ENCODE measurements around the gene SMNDC1. TPM values are rescaled to one million over a fixed set of nuclear protein-coding genes. Genes with fewer than 3 reads are reported as not detected.

SMNDC1 gene
- total and polyA plus RNA-seq, 9 donors, result 11.7 to 36.1 (median 28.2) TPM

- no peaks in the 10 kb centered on the region for H3K27me3 ChIP-seq
- no peak for TF ChIP-seq EP300 (IDR thresholded peaks at IDR 0.05)
- peak; percentile 19 to 69 (median 67) for TF ChIP-seq CTCF (IDR thresholded peaks at IDR 0.05)
- DNase-seq, result peak; percentile 18 to 56 (median 25)
- no peaks in the 10 kb centered on the region for H3K36me3 ChIP-seq
- H3K9me3 ChIP-seq, result no peaks in the 10 kb centered on the region
- peak overlapping the region in 1 of 2 donors; percentile 84 for H3K27ac ChIP-seq
- peak overlapping the region; percentile 96 for H3K4me3 ChIP-seq
- no peaks in the 10 kb centered on the region for H3K4me1 ChIP-seq (ENCODE audit: insufficient read depth)
- 32 to 43% (median 38%) methylated on average over 17 of the region's 17 CpGs for WGBS, 3 donors
- intact Hi-C loops (cut with DNase I), result no loop called here
These were observed 1.2 kb upstream of the SMNDC1 start for GRCh38 chr10:110305767-110306451.

DNA sequence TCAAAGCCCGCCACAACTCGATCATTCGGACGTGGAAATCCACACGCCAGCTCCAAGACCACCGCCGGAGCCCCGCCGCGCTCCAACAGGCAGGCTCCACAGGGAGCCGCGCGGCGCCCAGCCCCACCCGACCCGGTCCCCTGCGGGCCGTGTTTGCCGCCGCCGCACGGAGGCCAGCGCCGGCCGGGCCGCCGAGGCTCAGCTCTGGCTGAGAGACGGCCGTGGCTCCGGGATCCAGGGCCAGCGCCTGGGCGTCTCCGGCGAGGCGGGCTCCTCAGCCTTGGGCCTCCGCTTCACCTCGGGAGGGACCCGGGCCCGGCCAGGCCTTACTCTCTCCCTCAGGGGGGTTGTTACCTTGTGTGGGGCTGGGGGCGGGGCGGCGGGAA is 333 bp downstream of the SMNDC1 start:
- intact Hi-C loops (cut with DNase I), result loop anchor here in 1 of 4 donors (5.0 kb wide), 1 partner anchor 248 kb away; no protein-coding TSS in a partner anchor
- TF ChIP-seq POLR2A (IDR thresholded peaks at IDR 0.05), result no peak
- TF ChIP-seq EP300 (IDR thresholded peaks at IDR 0.05), result no peak
- Histone ChIP-seq H3K27me3 (no peaks in the 10 kb centered on the region), H3K9me3 (no peaks in the 10 kb centered on the region), H3K36me3 (no peaks in the 10 kb centered on the region), H3K4me3 (peak overlapping the region; percentile 96), H3K27ac (peak overlapping the region; percentile 30 to 84), H3K4me1 (ENCODE audit: insufficient read depth) (no peaks in the 10 kb centered on the region)
- WGBS, 3 donors, result 0 to 1% (median 1%) methylated on average over 38 to 42 of the region's 42 CpGs
- DNase-seq, result no peak

- Histone ChIP-seq H3K4me1 (ENCODE audit: insufficient read depth) (no peaks in the 10 kb centered on the region), H3K36me3 (no peaks in the 10 kb centered on the region), H3K4me3 (peak overlapping the region; percentile 96), H3K27ac (no peak overlapping the region), H3K9me3 (no peaks in the 10 kb centered on the region), H3K27me3 (no peaks in the 10 kb centered on the region)
- no peak for TF ChIP-seq CTCF (IDR thresholded peaks at IDR 0.05)
- TF ChIP-seq EP300 (IDR thresholded peaks at IDR 0.05), result no peak
- TF ChIP-seq POLR2A (IDR thresholded peaks at IDR 0.05), result no peak
- intact Hi-C loops (cut with DNase I), result loop anchor here in 1 of 4 donors (5.0 kb wide), 1 partner anchor 249 kb away; no protein-coding TSS in a partner anchor
- DNase-seq, result no peak
- WGBS, 3 donors, result 1 to 5% (median 1%) methylated on average over 4 of the region's 4 CpGs
These were observed 1.0 kb downstream of the SMNDC1 start for GRCh38 chr10:110303681-110304080.

DNA sequence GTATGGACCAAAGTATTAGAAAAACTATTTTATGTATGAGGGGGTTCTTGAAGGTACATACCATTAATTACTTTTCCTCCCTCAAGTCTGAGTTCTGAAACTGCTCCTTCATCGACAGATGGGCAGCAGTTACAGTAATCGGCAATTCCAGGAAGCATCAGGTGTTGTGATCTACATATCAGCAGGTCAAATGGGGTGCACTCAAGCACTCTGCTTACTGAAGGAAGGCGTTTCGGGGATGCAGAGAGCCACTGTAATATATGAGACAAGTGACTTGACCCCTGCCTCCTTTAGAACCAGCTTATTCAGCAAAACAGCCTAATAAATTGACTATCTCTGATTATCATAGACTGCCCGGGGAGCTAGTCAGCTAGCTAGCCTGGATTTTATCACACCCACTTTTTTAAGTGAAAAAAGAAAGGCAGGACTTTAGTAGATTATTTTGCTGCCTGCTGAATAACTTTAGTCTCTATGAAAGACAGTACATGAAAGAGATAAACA is 4.2 kb downstream of the SMNDC1 start:
- H3K36me3 ChIP-seq, result peaks cover 3% of the 10 kb centered on the region
- H3K4me1 ChIP-seq (ENCODE audit: insufficient read depth), result no peaks in the 10 kb centered on the region
- DNase-seq, result no peak
- H3K4me3 ChIP-seq, result no peak overlapping the region
- no peak overlapping the region for H3K27ac ChIP-seq
- TF ChIP-seq POLR2A (IDR thresholded peaks at IDR 0.05) (no peak), EP300 (IDR thresholded peaks at IDR 0.05) (no peak), CTCF (IDR thresholded peaks at IDR 0.05) (no peak)
- 54 to 64% (median 62%) methylated on average over 5 of the region's 5 CpGs for WGBS, 3 donors
- no peaks in the 10 kb centered on the region for H3K27me3 ChIP-seq
- intact Hi-C loops (cut with DNase I), result loop anchor here in 1 of 4 donors (5.0 kb wide), 1 partner anchor 252 kb away; no protein-coding TSS in a partner anchor
- H3K9me3 ChIP-seq, result no peaks in the 10 kb centered on the region

GRCh38 chr10:110296966-110297365 is 7.8 kb downstream of the SMNDC1 start:
- H3K4me3 ChIP-seq, result no peak overlapping the region
- H3K9me3 ChIP-seq, result no peaks in the 10 kb centered on the region
- DNase-seq, result no peak
- TF ChIP-seq EP300 (IDR thresholded peaks at IDR 0.05) (no peak), CTCF (IDR thresholded peaks at IDR 0.05) (no peak), POLR2A (IDR thresholded peaks at IDR 0.05) (no peak)
- no peaks in the 10 kb centered on the region for H3K27me3 ChIP-seq
- H3K36me3 ChIP-seq, result peaks cover 3% of the 10 kb centered on the region
- H3K4me1 ChIP-seq (ENCODE audit: insufficient read depth), result no peaks in the 10 kb centered on the region
- H3K27ac ChIP-seq, result no peak overlapping the region
- intact Hi-C loops (cut with DNase I), result no loop called here
- WGBS, 3 donors, result 29 to 55% (median 31%) methylated on average over 1 of the region's 1 CpG
